ENCODE measurements around the gene TNNT2. TPM values are rescaled to one million over a fixed set of nuclear protein-coding genes. Genes with fewer than 3 reads are reported as not detected.

TNNT2 gene
- total and polyA plus RNA-seq, 4 donors: 0.17 to 0.28 (median 0.25) TPM; not detected in 1

- DNase-seq (ENCODE audit: low spot score): no peak
- Histone ChIP-seq H3K4me1 (ENCODE audit: control insufficient read depth in 4 of 4, insufficient read depth in 4 of 4, low read length in 3 of 4) (peaks cover 0 to 10% (median 5%) of the 10 kb centered on the region in 4 donors), H3K4me3 (ENCODE audit: low read depth in 1 of 3, low read length in 3 of 3) (no peak overlapping the region), H3K27me3 (ENCODE audit: control insufficient read depth in 4 of 4, insufficient read depth in 4 of 4, low read length in 3 of 4) (no peaks in the 10 kb centered on the region), H3K9ac (ENCODE audit: low read depth in 1 of 2, low read length in 2 of 2) (no peak overlapping the region), H3K27ac (ENCODE audit: low read depth in 1 of 2, low read length in 2 of 2) (no peak overlapping the region), H3K36me3 (ENCODE audit: control insufficient read depth in 4 of 4, insufficient read depth in 3 of 4, low read depth in 1 of 4, low read length in 3 of 4) (no peaks in the 10 kb centered on the region), H3K9me3 (ENCODE audit: control insufficient read depth in 4 of 4, low read length in 3 of 4) (no peaks in the 10 kb centered on the region)
- TF ChIP-seq HNF4A (conservative IDR thresholded peaks at IDR 0.05): no peak
- TF ChIP-seq GABPA (IDR thresholded peaks at IDR 0.05 in 1 of 2, conservative IDR thresholded peaks at IDR 0.05 in 1 of 2): no peak
- no peak for TF ChIP-seq FOXA2 (IDR thresholded peaks at IDR 0.05)
- no peak for TF ChIP-seq SP1 (IDR thresholded peaks at IDR 0.05)
- TF ChIP-seq JUND (IDR thresholded peaks at IDR 0.05): no peak
- TF ChIP-seq CTCF (IDR thresholded peaks at IDR 0.05; ENCODE audit: low read depth, low read length, missing input control): no peak
- no peak for TF ChIP-seq NR2F2 (IDR thresholded peaks at IDR 0.05)
- no peak for TF ChIP-seq MAX (IDR thresholded peaks at IDR 0.05)
- TF ChIP-seq ZBTB33 (IDR thresholded peaks at IDR 0.05): no peak
- no peak for TF ChIP-seq FOXA1 (IDR thresholded peaks at IDR 0.05)
- no peak for TF ChIP-seq REST (IDR thresholded peaks at IDR 0.05)
- no peak for TF ChIP-seq EGR1 (IDR thresholded peaks at IDR 0.05; ENCODE audit: low read depth in 2 of 2)
- no peak for TF ChIP-seq YY1 (IDR thresholded peaks at IDR 0.05)
- no peak for TF ChIP-seq TAF1 (conservative IDR thresholded peaks at IDR 0.05)
- no peak for TF ChIP-seq HNF4G (IDR thresholded peaks at IDR 0.05)
- WGBS: 79% methylated on average over 7 of the region's 7 CpGs
Measured at GRCh38 chr1:201310251-201310985, 67.1 kb downstream of the TNNT2 start.

- Histone ChIP-seq H3K27me3 (ENCODE audit: control insufficient read depth in 4 of 4, insufficient read depth in 4 of 4, low read length in 3 of 4) (no peaks in the 10 kb centered on the region), H3K27ac (ENCODE audit: low read depth in 1 of 2, low read length in 2 of 2) (peak overlapping the region; percentile 17 to 52), H3K4me3 (ENCODE audit: low read depth in 1 of 3, low read length in 3 of 3) (no peak overlapping the region), H3K9me3 (ENCODE audit: control insufficient read depth in 4 of 4, low read length in 3 of 4) (no peaks in the 10 kb centered on the region), H3K36me3 (ENCODE audit: control insufficient read depth in 4 of 4, insufficient read depth in 3 of 4, low read depth in 1 of 4, low read length in 3 of 4) (no peaks in the 10 kb centered on the region), H3K4me1 (ENCODE audit: control insufficient read depth in 4 of 4, insufficient read depth in 4 of 4, low read length in 3 of 4) (peaks cover 0 to 10% (median 5%) of the 10 kb centered on the region in 4 donors), H3K9ac (ENCODE audit: low read depth in 1 of 2, low read length in 2 of 2) (no peak overlapping the region)
- peak; percentile 51 for DNase-seq (ENCODE audit: low spot score)
- WGBS: 2% methylated on average over 9 of the region's 9 CpGs
- TF ChIP-seq GABPA (IDR thresholded peaks at IDR 0.05 in 1 of 2, conservative IDR thresholded peaks at IDR 0.05 in 1 of 2): peak in 1 of 2 donors; percentile 53
- TF ChIP-seq HNF4A (conservative IDR thresholded peaks at IDR 0.05): peak; percentile 57 to 80
- TF ChIP-seq RAD21 (IDR thresholded peaks at IDR 0.05): peak; percentile 58 to 64
- no peak for TF ChIP-seq CTCF (IDR thresholded peaks at IDR 0.05; ENCODE audit: low read depth, low read length, missing input control)
- peak; percentile 56 for TF ChIP-seq FOXA2 (IDR thresholded peaks at IDR 0.05)
- peak in 1 of 2 donors; percentile 92 for TF ChIP-seq EGR1 (IDR thresholded peaks at IDR 0.05; ENCODE audit: low read depth in 2 of 2)
- TF ChIP-seq HNF4G (IDR thresholded peaks at IDR 0.05): no peak
- TF ChIP-seq MAX (IDR thresholded peaks at IDR 0.05): peak; percentile 93
- TF ChIP-seq YY1 (IDR thresholded peaks at IDR 0.05): peak; percentile 88
- no peak for TF ChIP-seq NR2F2 (IDR thresholded peaks at IDR 0.05)
- peak; percentile 60 to 88 for TF ChIP-seq RXRA (IDR thresholded peaks at IDR 0.05)
- TF ChIP-seq TAF1 (conservative IDR thresholded peaks at IDR 0.05): no peak
- peak; percentile 85 for TF ChIP-seq SP1 (IDR thresholded peaks at IDR 0.05)
Measured at GRCh38 chr1:201309416-201309815, 68.1 kb downstream of the TNNT2 start.
